IMR-90 (cell line): ENCODE data around the gene SEMA6C. TPM values are rescaled to one million over a fixed set of nuclear protein-coding genes. Genes with fewer than 3 reads are reported as not detected.
A peak's percentile ranks its signal among the peaks of the same experiment; 100 is the strongest.

Experiments
- ATAC-seq: fragments of 200-7000 bp; cut with Tn5 transposase; 2 replicates; pipeline ENCODE4 v1.9.1; 2020; ENCODE audit warnings: low read depth, mild to moderate bottlenecking, moderate library complexity
- BruUV-seq: library from RNA; stranded (reverse); fragments of 400-500 nt; replicated peaks from 2 replicates; lab custom pipeline; 2021; lab: Mats Ljungman, UMichigan
- CTCF ChIA-PET: fragments of 300-600 bp; formaldehyde crosslinking; extraction: SDS; loops from one replicate; lab custom pipeline; 2021; ENCODE audit warnings: antibody characterized with exemption; lab: Yijun Ruan, JAX
- POLR2A ChIA-PET: fragments of 300-600 bp; sonication (Branson Sonifier 250); formaldehyde crosslinking; loops from one replicate; lab custom pipeline; 2022; ENCODE audit warnings: antibody characterized with exemption; ENCODE audit not compliant: unreplicated experiment; lab: Charles Lee
- DNase-seq: peaks from one replicate; pipeline ENCODE4 v3.0.0; 2013
- H2AFZ ChIP-seq: replicated peaks from 2 replicates; pipeline ENCODE3; 2013; ENCODE audit warnings: low read length, mild to moderate bottlenecking; ENCODE audit not compliant: poor library complexity
- H2AK5ac ChIP-seq: 2 replicates; pipeline ENCODE4 v1.6.1; 2013; ENCODE audit warnings: low read depth, low read length, inconsistent platforms
- H2AK9ac ChIP-seq: replicated peaks from 2 replicates; pipeline ENCODE3; 2013; ENCODE audit warnings: mild to moderate bottlenecking, low read depth, low read length, moderate library complexity; ENCODE audit not compliant: poor library complexity
- H2BK120ac ChIP-seq: 2 replicates; pipeline ENCODE4 v1.6.1; 2013; ENCODE audit warnings: low read depth, low read length, inconsistent platforms
- H2BK15ac ChIP-seq: 3 replicates; pipeline ENCODE4 v1.6.1; 2013; ENCODE audit warnings: low read depth, low read length, inconsistent platforms
- H2BK20ac ChIP-seq: 2 replicates; pipeline ENCODE4 v1.6.1; 2013; ENCODE audit warnings: low read depth, mild to moderate bottlenecking, inconsistent platforms, low read length, moderate library complexity
- H2BK5ac ChIP-seq: 2 replicates; pipeline ENCODE4 v1.6.1; 2013; ENCODE audit warnings: mild to moderate bottlenecking, low read depth, low read length, inconsistent platforms; ENCODE audit not compliant: poor library complexity, severe bottlenecking
- H3K14ac ChIP-seq: replicated peaks from 2 replicates; pipeline ENCODE4 v1.6.1; 2013; ENCODE audit warnings: low read depth, low read length, inconsistent platforms
- H3K18ac ChIP-seq: 2 replicates; pipeline ENCODE4 v1.6.1; 2013; ENCODE audit warnings: low read depth, low read length, control low read depth
- H3K23ac ChIP-seq: 2 replicates; pipeline ENCODE4 v1.6.1; 2013; ENCODE audit warnings: low read depth, low read length, inconsistent platforms
- H3K27ac ChIP-seq: 2 replicates; pipeline ENCODE4 v1.5.1; 2013; ENCODE audit warnings: mild to moderate bottlenecking, control low read depth, low read length; ENCODE audit not compliant: insufficient read depth
- H3K27me3 ChIP-seq: 2 replicates; pipeline ENCODE4 v1.6.1; 2013; ENCODE audit warnings: low read length; ENCODE audit not compliant: control insufficient read depth, insufficient read depth
- H3K36me3 ChIP-seq: 2 replicates; pipeline ENCODE4 v1.6.1; 2013; ENCODE audit warnings: low read length, mixed read lengths; ENCODE audit not compliant: control insufficient read depth, insufficient read depth
- H3K4ac ChIP-seq: 2 replicates; pipeline ENCODE4 v1.6.1; 2013; ENCODE audit warnings: low read depth, low read length, inconsistent platforms
- H3K4me1 ChIP-seq: 2 replicates; pipeline ENCODE4 v1.6.1; 2013; ENCODE audit warnings: low read length, mixed read lengths; ENCODE audit not compliant: control insufficient read depth, insufficient read depth
- H3K4me2 ChIP-seq: 2 replicates; pipeline ENCODE4 v1.6.1; 2013; ENCODE audit warnings: low read depth, mild to moderate bottlenecking, control low read depth, low read length, moderate library complexity
- H3K4me3 ChIP-seq: 2 replicates; pipeline ENCODE4 v1.5.1; 2013; ENCODE audit warnings: low read depth, mild to moderate bottlenecking, control low read depth, low read length, moderate library complexity; ENCODE audit not compliant: insufficient read depth
- H3K56ac ChIP-seq: 2 replicates; pipeline ENCODE4 v1.6.1; 2013; ENCODE audit warnings: low read length, inconsistent platforms; ENCODE audit not compliant: insufficient read depth; ENCODE audit errors: extremely low read depth
- H3K79me1 ChIP-seq, 2 experiments: 2 replicates each; pipeline ENCODE4 v1.6.1; 2013; ENCODE audit warnings: low read length in 2 of 2, inconsistent platforms in 1 of 2, low read depth in 1 of 2
- H3K9ac ChIP-seq: 2 replicates; pipeline ENCODE4 v1.6.1; 2013; ENCODE audit warnings: low read depth, low read length, control low read depth
- H3K9me1 ChIP-seq: 2 replicates; pipeline ENCODE4 v1.6.1; 2013; ENCODE audit warnings: low read length, inconsistent platforms; ENCODE audit not compliant: insufficient read depth
- H3K9me3 ChIP-seq: 2 replicates; pipeline ENCODE4 v1.6.1; 2013; ENCODE audit warnings: low read length; ENCODE audit not compliant: control insufficient read depth, insufficient read depth
- H4K20me1 ChIP-seq: 2 replicates; pipeline ENCODE4 v1.6.1; 2013; ENCODE audit warnings: low read length, inconsistent platforms; ENCODE audit not compliant: insufficient read depth
- H4K5ac ChIP-seq: 2 replicates; pipeline ENCODE4 v1.6.1; 2013; ENCODE audit warnings: mild to moderate bottlenecking, low read depth, low read length, control low read depth
- H4K8ac ChIP-seq, 2 experiments: 2 replicates each; pipeline ENCODE4 v1.6.1; 2013; ENCODE audit warnings: low read depth in 2 of 2, low read length in 2 of 2, control low read depth in 1 of 2, inconsistent platforms in 1 of 2
- H4K91ac ChIP-seq: 2 replicates; pipeline ENCODE4 v1.6.1; 2013; ENCODE audit warnings: low read depth, low read length, inconsistent platforms; ENCODE audit not compliant: insufficient read depth
- BHLHE40 ChIP-seq: fragments of 150-350 bp; IDR thresholded peaks from 2 replicates; pipeline ENCODE4 v1.6.1; 2016; ENCODE audit warnings: mild to moderate bottlenecking, low read depth, low read length
- MAFK ChIP-seq: IDR thresholded peaks from 2 replicates; pipeline ENCODE4 v1.6.1; 2012; ENCODE audit warnings: low read depth, low read length, improper control_type of control experiment
- NFE2L2 ChIP-seq: fragments of 150-350 bp; IDR thresholded peaks from 2 replicates; pipeline ENCODE4 v1.6.1; 2016; ENCODE audit warnings: low read depth, mild to moderate bottlenecking, low read length
- RFX5 ChIP-seq: IDR thresholded peaks from 2 replicates; pipeline ENCODE4 v1.8.0; 2012; ENCODE audit warnings: low read depth, mild to moderate bottlenecking, low read length, moderate library complexity
- WGBS, 2 experiments: methylation state at CpG; one replicate each; pipeline versions ENCODE4 v1.1.5 to v1.1.7; 2013; ENCODE audit warnings: missing lambda C conversion rate in 2 of 2; ENCODE audit not compliant: insufficient read length in 1 of 2; ENCODE audit errors: extremely low coverage in 2 of 2; 5-methylcytosine and 5-hydroxymethylcytosine counted together
- dilution Hi-C: fragments of 300-500 bp; cut with HindIII; formaldehyde crosslinking; loops from one replicate; pipeline ENCODE4 v1.14.3; 2018; ENCODE audit warnings: low sequenced_read_pairs; ENCODE audit not compliant: unreplicated experiment
- in situ Hi-C: fragments of 300-500 bp; cut with MboI; formaldehyde crosslinking; loops from 3 replicates; pipeline ENCODE4 v1.14.3; 2019; ENCODE audit warnings: low sequenced_read_pairs, inconsistent platforms, mixed read lengths
- intact Hi-C: fragments of 100-400 bp; cut with micrococcal nuclease; formaldehyde crosslinking; loops from 2 replicates; pipeline ENCODE4 v1.10.0; 2022
- polyA plus RNA-seq, 3 experiments: library from polyadenylated mRNA; depleted of rRNA; stranded (reverse); fragments of >200 nt; gene quantifications; 2 replicates each; pipeline ENCODE4 v1.2.3, GENCODE V29; 2012; ENCODE audit warnings: low replicate concordance in 1 of 3
- total RNA-seq: library from RNA; depleted of rRNA; stranded (reverse); fragments of >200 nt; gene quantifications from 2 replicates; pipeline ENCODE4 v1.2.3, GENCODE V29; 2012

SEMA6C gene
- total and polyA plus RNA-seq, 2 of the 4 experiments (the other 2 are of a cell fraction) = 0.36 to 2.0 TPM

DNA sequence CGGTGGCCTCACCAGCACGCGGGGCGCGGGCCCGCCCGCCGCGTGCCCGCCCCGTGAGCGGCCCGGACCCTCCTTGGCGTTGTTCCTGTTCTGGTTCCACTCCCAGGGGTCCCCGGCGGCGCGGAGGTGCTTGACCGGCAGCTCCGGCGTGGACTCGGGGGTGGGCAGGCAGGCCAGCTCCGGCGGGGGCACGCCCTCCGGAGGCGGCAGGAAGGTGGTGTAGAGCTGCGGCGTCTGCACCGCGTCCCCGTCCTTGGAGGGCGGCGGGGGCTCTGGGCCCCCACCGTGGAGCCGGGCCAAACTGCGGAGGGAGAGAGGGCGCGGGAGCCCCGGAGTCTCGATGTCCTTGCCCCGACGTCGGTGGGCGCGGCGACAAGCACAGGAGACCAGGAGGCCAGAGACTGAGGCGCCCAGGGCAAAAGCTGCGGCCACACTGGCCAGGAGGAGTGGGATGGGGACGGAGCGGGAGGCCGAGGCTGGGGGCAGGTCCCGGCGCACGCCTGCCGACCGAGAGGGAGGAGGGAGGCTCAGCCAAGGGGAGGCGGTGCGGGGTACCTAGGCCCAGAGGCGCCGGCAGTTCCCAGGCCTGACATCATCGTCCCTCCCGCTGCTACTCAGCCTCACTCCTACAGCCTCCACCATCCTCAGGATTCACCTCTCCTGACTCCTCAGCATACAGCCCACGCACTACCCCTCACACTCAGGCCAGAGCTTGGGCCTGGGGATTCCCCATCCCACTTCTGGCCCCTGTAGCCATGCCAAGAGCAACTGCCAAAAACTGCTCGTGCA lies 13.2 kb downstream of the SEMA6C start:
- Histone ChIP-seq H3K4me2 (no peak overlapping the region), H2AK5ac (no peak overlapping the region), H3K79me1 (no peaks in the 10 kb centered on the region), H2AK9ac (no peak overlapping the region), H3K14ac (no peak overlapping the region), H3K4me1 (no peaks in the 10 kb centered on the region), H3K4me3 (no peak overlapping the region), H4K8ac (no peak overlapping the region), H3K9ac (no peak overlapping the region), H4K91ac (no peak overlapping the region), H3K9me1 (no peaks in the 10 kb centered on the region), H2BK5ac (no peak overlapping the region), H2BK20ac (no peak overlapping the region), H3K56ac (no peak overlapping the region), H3K4ac (no peak overlapping the region), H2BK120ac (no peak overlapping the region), H2AFZ (no peak overlapping the region), H3K27ac (no peak overlapping the region), H2BK15ac (no peak overlapping the region), H3K23ac (no peak overlapping the region), H4K5ac (no peak overlapping the region), H4K20me1 (no peaks in the 10 kb centered on the region), H3K18ac (no peak overlapping the region), H3K9me3 (no peaks in the 10 kb centered on the region), H3K36me3 (peaks cover 7% of the 10 kb centered on the region; the same call in 1 of the 2 replicates), H3K27me3 (peaks cover 9% of the 10 kb centered on the region)
- DNase-seq (peak; percentile 28), ATAC-seq (no peak)
- 74% methylated on average over 15 of the region's 65 CpGs; no CpG with 5 or more reads in 1 of the 2 experiments for WGBS, 2 experiments
- ChIA-PET CTCF (no interaction called here), POLR2A (no interaction called here)
- dilution Hi-C loops (no loop called here), in situ Hi-C loops (no loop called here), intact Hi-C loops (no loop called here)
- TF ChIP-seq BHLHE40 = no peak
- TF ChIP-seq RFX5 = no peak
- no peak for TF ChIP-seq MAFK
- no peak for TF ChIP-seq NFE2L2
- BruUV-seq = no TSS peak
